SIG-M5 (cell line): ENCODE data around the gene CCNI.
"Not testable (repeated sequence)": the region's sequence is repeated elsewhere in the genome, so short reads cannot be mapped to it uniquely, and the experiment has no call there.

Source experiments
- DNase-seq: peaks from one replicate; lab custom pipeline; 2025; lab: John Stamatoyannopoulos, UW

Gene CCNI

GRCh38 chr4:77082886-77083608 lies 7.3 kb upstream of the CCNI start:
- no peak for DNase-seq

GRCh38 chr4:77080806-77081205 lies 5.0 kb upstream of the CCNI start:
- DNase-seq = not testable (repeated sequence)

GRCh38 chr4:77079281-77079680 lies 3.5 kb upstream of the CCNI start:
- no peak for DNase-seq

- DNase-seq = no peak
Measured at GRCh38 chr4:77078401-77078800, 2.6 kb upstream of the CCNI start.

GRCh38 chr4:77076889-77077635 lies 1.3 kb upstream of the CCNI start:
- no peak for DNase-seq

GRCh38 chr4:77074981-77075855 lies 571 bp downstream of the CCNI start:
- DNase-seq = peak; percentile 57

GRCh38 chr4:77074381-77074831 lies 1.4 kb downstream of the CCNI start:
- DNase-seq = no peak

DNA sequence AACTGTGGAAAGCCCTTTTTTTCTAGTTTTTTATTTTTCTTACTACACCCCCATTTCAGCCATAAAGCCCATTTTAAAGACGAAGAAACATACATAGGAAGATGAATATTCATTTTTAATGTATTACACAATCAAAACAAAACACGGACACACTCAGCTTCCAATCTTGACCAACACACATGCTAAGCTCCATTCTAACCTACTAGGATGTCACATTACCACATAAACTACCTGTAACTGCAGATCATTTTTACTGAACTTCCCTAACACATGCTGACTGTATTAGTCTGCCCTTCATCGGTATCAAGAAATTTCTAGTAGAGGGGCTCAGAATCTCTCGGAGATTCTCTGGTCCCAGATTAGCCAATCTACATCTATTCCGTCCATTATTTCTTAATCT lies 1.8 kb downstream of the CCNI start:
- DNase-seq = no peak

GRCh38 chr4:77073106-77073809 lies 2.5 kb downstream of the CCNI start:
- no peak for DNase-seq

- no peak for DNase-seq
Measured at GRCh38 chr4:77072195-77072753, 3.5 kb downstream of the CCNI start.

- not testable (repeated sequence) for DNase-seq
Measured at GRCh38 chr4:77069514-77069913, 6.3 kb downstream of the CCNI start.

DNA sequence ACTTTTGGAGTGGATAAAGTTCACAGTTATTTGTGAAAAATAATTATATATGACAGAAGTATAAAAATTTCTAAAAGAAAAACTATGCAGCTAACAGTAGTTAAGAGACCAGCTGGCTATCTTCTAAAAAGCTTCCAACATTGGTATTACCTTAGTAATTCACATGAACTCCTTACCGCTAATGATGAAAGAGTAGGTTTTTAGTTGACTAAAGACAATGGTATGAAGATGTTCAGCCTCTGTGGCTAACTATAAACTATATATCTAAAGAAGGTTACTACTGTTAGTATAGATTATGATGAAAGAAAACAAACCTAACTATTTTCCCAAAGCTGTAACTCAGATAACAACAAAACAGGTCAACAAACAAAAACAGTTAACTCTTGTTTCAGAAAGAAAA lies 10.4 kb downstream of the CCNI start:
- DNase-seq = no peak

GRCh38 chr4:77062856-77063255 lies 12.9 kb downstream of the CCNI start:
- DNase-seq = no peak

GRCh38 chr4:77052352-77052751 lies 23.4 kb downstream of the CCNI start:
- no peak for DNase-seq

DNA sequence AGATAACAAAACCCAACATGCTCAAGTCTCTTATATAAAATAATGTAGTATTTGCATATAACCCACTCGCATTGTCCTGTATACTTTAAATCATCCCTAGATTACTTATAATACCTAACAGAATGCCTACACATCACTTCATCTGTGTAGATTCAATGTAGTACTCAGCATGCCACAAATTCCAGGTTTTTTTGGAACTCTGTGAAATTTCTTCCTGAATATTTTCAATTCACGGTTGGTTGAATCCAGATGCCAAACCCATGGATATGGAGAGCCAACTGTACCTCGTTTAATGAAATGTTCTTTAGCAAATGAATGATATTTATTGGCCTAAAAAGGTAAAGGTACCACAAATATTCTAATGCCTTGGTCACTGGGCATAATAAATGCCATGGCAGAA lies 24.8 kb downstream of the CCNI start:
- no peak for DNase-seq

- no peak for DNase-seq
Measured at GRCh38 chr4:77047037-77047436, 28.8 kb downstream of the CCNI start.

DNA sequence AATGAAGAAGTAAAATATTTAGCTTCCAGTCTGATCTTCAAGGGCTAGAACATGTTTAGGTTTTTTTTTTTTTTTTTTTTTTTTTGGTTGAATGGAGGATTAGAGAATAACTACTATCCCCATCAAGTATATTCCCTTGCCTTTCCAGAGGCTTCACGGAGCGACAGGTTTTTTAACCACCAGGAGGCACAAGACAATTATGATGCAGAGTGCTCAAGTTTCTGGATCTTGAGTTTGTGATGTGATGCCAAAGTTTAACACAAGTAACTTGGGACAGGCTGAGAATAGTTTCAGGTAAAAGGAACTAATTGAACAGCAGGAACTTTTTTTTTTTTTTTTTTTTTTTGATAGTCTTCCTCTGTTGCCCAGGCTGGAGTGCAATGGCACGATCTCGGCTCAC lies 30.3 kb downstream of the CCNI start:
- no peak for DNase-seq

DNA sequence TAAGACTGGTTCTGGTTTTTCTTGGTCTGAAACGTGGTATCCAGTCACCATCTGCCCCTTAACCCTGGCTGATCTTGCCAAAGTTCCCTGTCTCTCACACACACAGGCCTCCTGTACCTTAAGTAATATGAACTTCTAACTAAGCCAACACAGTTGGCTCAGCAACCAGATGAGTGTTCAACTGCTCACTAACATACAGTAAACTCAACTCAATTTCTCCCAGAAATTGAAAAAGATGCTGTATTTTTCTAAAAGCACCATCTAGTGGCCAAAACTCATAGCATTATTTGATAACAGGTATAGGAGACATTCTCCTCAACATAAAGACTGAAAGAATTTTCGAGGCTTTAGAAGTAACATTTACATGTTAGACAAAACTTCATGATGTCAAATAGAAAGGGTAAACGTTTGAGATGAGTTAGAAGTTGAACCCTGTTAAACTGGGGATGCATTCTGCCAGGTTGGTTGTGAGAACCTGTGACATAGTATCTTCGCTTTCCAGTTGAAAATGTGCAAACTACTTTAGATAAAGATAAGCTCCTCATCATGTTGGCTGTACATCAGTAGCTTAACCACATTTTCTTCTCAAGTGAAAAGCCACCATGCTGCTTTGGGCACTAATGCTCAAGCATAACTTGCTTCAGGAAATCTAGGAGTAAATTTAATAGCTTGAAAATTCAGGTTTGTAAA lies 31.2 kb downstream of the CCNI start:
- no peak for DNase-seq

DNA sequence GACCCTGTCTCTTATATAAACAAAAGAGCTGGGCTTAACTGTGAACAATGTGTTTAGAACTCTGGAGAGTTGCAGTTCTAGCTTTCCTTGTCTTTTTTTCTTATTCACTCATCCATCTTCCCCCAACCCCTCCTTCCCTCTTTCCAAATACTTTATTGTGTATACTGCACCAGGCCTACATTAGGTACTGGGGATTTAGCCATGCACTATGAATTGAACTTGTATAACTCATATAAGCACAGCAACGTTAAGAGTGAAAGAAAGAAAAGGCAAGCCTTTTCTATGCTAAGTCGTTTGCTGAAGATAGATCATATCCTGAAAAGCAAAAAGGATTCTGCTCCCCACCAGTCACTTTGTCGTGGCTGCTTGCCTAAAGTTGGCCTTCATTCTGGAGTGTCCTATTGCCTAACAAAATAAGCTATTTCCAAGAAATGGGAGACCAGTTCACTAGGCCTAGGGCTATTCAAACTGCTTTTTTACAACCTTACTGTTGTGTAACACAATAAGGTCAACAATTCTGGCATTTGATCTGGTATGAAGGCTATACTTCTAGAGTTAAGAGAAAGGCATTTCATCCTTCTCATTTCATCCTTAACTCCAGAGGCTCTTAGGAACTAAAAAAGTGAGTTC lies 32.2 kb downstream of the CCNI start:
- DNase-seq = no peak
